Measurements from ENCODE around the gene GNAS. TPM values are rescaled to one million over a fixed set of nuclear protein-coding genes. Genes with fewer than 3 reads are reported as not detected.
A peak's percentile ranks its signal among the peaks of the same experiment; 100 is the strongest.

The GNAS gene
- total RNA-seq, 1 donor from 2014 or later = 2,003 TPM

GRCh38 chr20:58880441-58880840, 27.9 kb downstream of the GNAS start:
- Mint-ChIP-seq H3K4me3 (ENCODE audit: unreplicated experiment) (no peak overlapping the region), H3K9me3 (ENCODE audit: unreplicated experiment) (no peaks in the 10 kb centered on the region), H3K27me3 (ENCODE audit: low read depth, unreplicated experiment) (no peaks in the 10 kb centered on the region), H3K36me3 (ENCODE audit: low read depth, unreplicated experiment) (no peaks in the 10 kb centered on the region), H3K4me1 (ENCODE audit: low read depth, unreplicated experiment) (peaks cover 22% of the 10 kb centered on the region), H3K27ac (ENCODE audit: unreplicated experiment) (no peak overlapping the region)
- DNase-seq (ENCODE audit: low read depth) (no peak), FAIRE-seq (no peak)
- no peaks in the 10 kb centered on the region for H3K79me2 ChIP-seq (ENCODE audit: insufficient read depth, low read length)
- H3K9ac ChIP-seq (ENCODE audit: low read length) = no peak overlapping the region
- H3K4me3 ChIP-seq (ENCODE audit: insufficient read depth, low read depth, low read length) = no peak overlapping the region
- H3K4me2 ChIP-seq (ENCODE audit: low read length) = no peak overlapping the region
- H2AFZ ChIP-seq (ENCODE audit: low read depth, low read length) = no peak overlapping the region
- no peak for TF ChIP-seq CTCF (IDR thresholded peaks at IDR 0.05; ENCODE audit: insufficient read depth, low read depth, low read length)
- no peak for TF ChIP-seq EZH2 (IDR thresholded peaks at IDR 0.05; ENCODE audit: insufficient read depth, low read length)
- no peaks in the 10 kb centered on the region for H3K36me3 ChIP-seq (ENCODE audit: insufficient read depth, low read length)
- H3K4me1 ChIP-seq (ENCODE audit: insufficient read depth, low read length) = peaks cover 20% of the 10 kb centered on the region
- H4K20me1 ChIP-seq (ENCODE audit: insufficient read depth, low read length) = no peaks in the 10 kb centered on the region
- H3K27me3 ChIP-seq (ENCODE audit: insufficient read depth, low read length) = no peaks in the 10 kb centered on the region
- H3K9me3 ChIP-seq (ENCODE audit: insufficient read depth, low read depth, low read length) = no peaks in the 10 kb centered on the region
- no peak overlapping the region for H3K27ac ChIP-seq (ENCODE audit: low read depth, low read length)

DNA sequence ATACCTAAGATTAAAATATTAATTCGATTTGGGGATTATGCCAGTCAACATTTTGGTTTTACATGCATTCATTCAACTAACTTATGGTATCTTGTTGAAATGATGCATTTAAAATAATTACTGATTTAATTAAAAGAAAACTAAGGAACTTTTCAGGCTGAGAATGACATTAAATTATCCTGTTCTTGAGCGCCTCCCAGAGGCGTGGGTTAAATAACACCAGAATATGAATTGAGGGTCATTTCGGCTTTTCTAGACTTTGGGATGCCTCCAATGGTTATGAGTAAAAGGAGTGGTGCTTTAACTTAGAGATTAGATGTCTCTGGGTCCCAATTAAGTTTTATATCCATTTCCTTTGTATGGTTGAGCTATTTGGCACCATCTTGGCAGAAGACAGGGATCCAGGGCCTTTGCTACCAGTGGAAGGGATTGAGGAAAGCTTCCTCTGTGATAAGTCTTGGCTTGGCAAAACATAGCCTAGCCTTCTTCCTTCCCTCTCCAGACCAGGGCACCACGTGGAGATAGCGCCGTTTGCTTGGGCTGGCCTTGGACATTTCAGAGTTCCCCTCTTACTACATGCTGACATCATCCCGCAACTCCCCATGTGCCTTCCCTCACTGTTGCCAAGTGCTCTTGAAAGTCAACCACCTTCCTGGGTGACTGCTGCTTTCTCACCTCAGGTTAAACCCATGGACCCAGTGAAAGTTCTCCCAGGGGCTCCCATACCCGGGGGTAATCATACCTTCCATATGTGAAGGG, 28.7 kb downstream of the GNAS start:
- H3K36me3 Mint-ChIP-seq (ENCODE audit: low read depth, unreplicated experiment) = no peaks in the 10 kb centered on the region
- peak overlapping the region; percentile 13 for H3K27ac Mint-ChIP-seq (ENCODE audit: unreplicated experiment)
- H3K4me1 ChIP-seq (ENCODE audit: insufficient read depth, low read length) = peaks cover 13% of the 10 kb centered on the region
- H3K9me3 Mint-ChIP-seq (ENCODE audit: unreplicated experiment) = no peaks in the 10 kb centered on the region
- TF ChIP-seq CTCF (IDR thresholded peaks at IDR 0.05; ENCODE audit: insufficient read depth, low read depth, low read length) (no peak), EZH2 (IDR thresholded peaks at IDR 0.05; ENCODE audit: insufficient read depth, low read length) (no peak)
- H3K27me3 ChIP-seq (ENCODE audit: insufficient read depth, low read length) = no peaks in the 10 kb centered on the region
- H3K4me3 Mint-ChIP-seq (ENCODE audit: unreplicated experiment) = no peak overlapping the region
- no peak overlapping the region for H2AFZ ChIP-seq (ENCODE audit: low read depth, low read length)
- no peaks in the 10 kb centered on the region for H3K9me3 ChIP-seq (ENCODE audit: insufficient read depth, low read depth, low read length)
- H4K20me1 ChIP-seq (ENCODE audit: insufficient read depth, low read length) = no peaks in the 10 kb centered on the region
- no peak overlapping the region for H3K4me3 ChIP-seq (ENCODE audit: insufficient read depth, low read depth, low read length)
- no peaks in the 10 kb centered on the region for H3K27me3 Mint-ChIP-seq (ENCODE audit: low read depth, unreplicated experiment)
- H3K4me1 Mint-ChIP-seq (ENCODE audit: low read depth, unreplicated experiment) = peaks cover 22% of the 10 kb centered on the region
- no peaks in the 10 kb centered on the region for H3K36me3 ChIP-seq (ENCODE audit: insufficient read depth, low read length)
- FAIRE-seq = no peak
- H3K27ac ChIP-seq (ENCODE audit: low read depth, low read length) = no peak overlapping the region
- H3K9ac ChIP-seq (ENCODE audit: low read length) = no peak overlapping the region
- no peak for DNase-seq (ENCODE audit: low read depth)
- H3K4me2 ChIP-seq (ENCODE audit: low read length) = no peak overlapping the region
- no peaks in the 10 kb centered on the region for H3K79me2 ChIP-seq (ENCODE audit: insufficient read depth, low read length)

DNA sequence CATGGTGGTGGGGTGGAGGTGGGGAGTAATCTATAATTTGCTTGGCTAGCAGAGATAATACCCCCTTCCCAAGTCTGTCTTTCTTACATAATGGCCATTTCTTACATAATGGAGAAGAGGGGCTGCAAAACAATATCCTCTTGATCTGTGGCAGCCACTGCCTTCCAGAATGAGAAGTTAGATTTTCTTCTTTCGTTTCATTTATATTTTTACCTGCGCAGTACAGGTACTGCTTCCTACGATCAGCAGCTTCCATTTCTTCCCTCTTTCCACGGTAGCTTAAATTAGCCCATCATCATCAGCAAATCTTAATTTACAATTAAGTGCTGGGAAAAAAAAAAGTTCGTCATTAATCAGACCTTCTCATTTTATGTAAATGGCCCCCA, 30.2 kb downstream of the GNAS start:
- Histone ChIP-seq H2AFZ (ENCODE audit: low read depth, low read length) (peak overlapping the region; percentile 43), H3K9me3 (ENCODE audit: insufficient read depth, low read depth, low read length) (no peaks in the 10 kb centered on the region), H3K36me3 (ENCODE audit: insufficient read depth, low read length) (no peaks in the 10 kb centered on the region), H3K4me1 (ENCODE audit: insufficient read depth, low read length) (peaks cover 12% of the 10 kb centered on the region), H3K4me2 (ENCODE audit: low read length) (peak overlapping the region; percentile 57), H3K27ac (ENCODE audit: low read depth, low read length) (no peak overlapping the region), H3K79me2 (ENCODE audit: insufficient read depth, low read length) (no peaks in the 10 kb centered on the region), H3K4me3 (ENCODE audit: insufficient read depth, low read depth, low read length) (no peak overlapping the region), H4K20me1 (ENCODE audit: insufficient read depth, low read length) (no peaks in the 10 kb centered on the region), H3K9ac (ENCODE audit: low read length) (peak overlapping the region; percentile 12), H3K27me3 (ENCODE audit: insufficient read depth, low read length) (no peaks in the 10 kb centered on the region)
- Mint-ChIP-seq H3K36me3 (ENCODE audit: low read depth, unreplicated experiment) (no peaks in the 10 kb centered on the region), H3K4me1 (ENCODE audit: low read depth, unreplicated experiment) (peaks cover 15% of the 10 kb centered on the region), H3K9me3 (ENCODE audit: unreplicated experiment) (no peaks in the 10 kb centered on the region), H3K27me3 (ENCODE audit: low read depth, unreplicated experiment) (no peaks in the 10 kb centered on the region), H3K27ac (ENCODE audit: unreplicated experiment) (no peak overlapping the region), H3K4me3 (ENCODE audit: unreplicated experiment) (no peak overlapping the region)
- FAIRE-seq (no peak), DNase-seq (ENCODE audit: low read depth) (no peak)
- no peak for TF ChIP-seq CTCF (IDR thresholded peaks at IDR 0.05; ENCODE audit: insufficient read depth, low read depth, low read length)
